PFSK-1 (cell line): Measurements from ENCODE around the gene ABCC1.

Experiments
- POLR2AphosphoS5 ChIP-seq: IDR thresholded peaks from 2 replicates; pipeline ENCODE4 v1.6.1; 2012; ENCODE audit warnings: low read depth, mild to moderate bottlenecking, control low read depth, low read length, moderate library complexity
- TF ChIP-seq, protein P1 (sequence below), 2 experiments: IDR thresholded peaks; 2 replicates each; pipeline versions ENCODE4 v1.6.1 to v1.8.0; 2011 to 2012; ENCODE audit warnings: low read depth in 2 of 2, low read length in 2 of 2, control low read depth in 1 of 2, inconsistent platforms in 1 of 2, mild to moderate bottlenecking in 1 of 2, moderate library complexity in 1 of 2; ENCODE audit not compliant: insufficient read depth in 1 of 2

DNA sequence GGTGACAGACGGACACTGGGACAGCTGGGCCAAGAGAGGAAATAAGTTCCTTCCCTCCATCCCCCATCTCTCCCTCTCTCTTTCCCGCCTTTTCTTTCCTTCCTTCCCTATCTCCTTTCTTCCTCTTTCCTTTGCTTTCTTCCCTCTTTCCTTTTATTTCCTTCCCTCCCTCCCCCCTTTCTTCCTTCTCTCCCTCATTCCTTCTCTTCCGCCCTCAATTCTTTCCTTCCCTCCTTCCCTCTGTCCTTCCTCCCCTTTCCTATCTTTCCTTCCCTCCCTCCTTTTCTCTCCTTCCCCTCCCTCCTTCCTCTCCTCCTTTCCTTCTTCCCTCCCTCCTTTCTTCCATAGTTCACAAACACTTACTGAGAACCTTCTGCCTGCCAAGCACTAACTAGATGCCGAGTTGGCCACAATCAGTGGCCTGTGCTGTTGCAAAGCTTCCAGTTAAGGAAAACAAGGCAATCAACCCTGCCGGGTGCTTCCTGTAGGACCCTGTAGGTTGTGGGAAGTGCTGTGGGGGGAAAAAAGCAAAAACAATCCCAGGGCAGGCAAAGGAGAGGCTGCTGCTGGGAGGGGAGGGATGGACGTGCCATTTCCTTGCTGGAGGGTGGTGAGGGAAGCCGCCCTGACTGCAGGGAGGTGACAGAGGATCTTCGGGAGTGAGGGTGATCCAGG is 242.2 kb downstream of the ABCC1 start:
- no peak for TF ChIP-seq POLR2AphosphoS5
- TF ChIP-seq, protein P1, sequence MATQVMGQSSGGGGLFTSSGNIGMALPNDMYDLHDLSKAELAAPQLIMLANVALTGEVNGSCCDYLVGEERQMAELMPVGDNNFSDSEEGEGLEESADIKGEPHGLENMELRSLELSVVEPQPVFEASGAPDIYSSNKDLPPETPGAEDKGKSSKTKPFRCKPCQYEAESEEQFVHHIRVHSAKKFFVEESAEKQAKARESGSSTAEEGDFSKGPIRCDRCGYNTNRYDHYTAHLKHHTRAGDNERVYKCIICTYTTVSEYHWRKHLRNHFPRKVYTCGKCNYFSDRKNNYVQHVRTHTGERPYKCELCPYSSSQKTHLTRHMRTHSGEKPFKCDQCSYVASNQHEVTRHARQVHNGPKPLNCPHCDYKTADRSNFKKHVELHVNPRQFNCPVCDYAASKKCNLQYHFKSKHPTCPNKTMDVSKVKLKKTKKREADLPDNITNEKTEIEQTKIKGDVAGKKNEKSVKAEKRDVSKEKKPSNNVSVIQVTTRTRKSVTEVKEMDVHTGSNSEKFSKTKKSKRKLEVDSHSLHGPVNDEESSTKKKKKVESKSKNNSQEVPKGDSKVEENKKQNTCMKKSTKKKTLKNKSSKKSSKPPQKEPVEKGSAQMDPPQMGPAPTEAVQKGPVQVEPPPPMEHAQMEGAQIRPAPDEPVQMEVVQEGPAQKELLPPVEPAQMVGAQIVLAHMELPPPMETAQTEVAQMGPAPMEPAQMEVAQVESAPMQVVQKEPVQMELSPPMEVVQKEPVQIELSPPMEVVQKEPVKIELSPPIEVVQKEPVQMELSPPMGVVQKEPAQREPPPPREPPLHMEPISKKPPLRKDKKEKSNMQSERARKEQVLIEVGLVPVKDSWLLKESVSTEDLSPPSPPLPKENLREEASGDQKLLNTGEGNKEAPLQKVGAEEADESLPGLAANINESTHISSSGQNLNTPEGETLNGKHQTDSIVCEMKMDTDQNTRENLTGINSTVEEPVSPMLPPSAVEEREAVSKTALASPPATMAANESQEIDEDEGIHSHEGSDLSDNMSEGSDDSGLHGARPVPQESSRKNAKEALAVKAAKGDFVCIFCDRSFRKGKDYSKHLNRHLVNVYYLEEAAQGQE (IDR thresholded peaks at IDR 0.05; ENCODE audit: insufficient read depth in 1 of 2, low read depth in 2 of 2, low read length in 2 of 2), result no peak
